SK-N-SH (cell line): Measurements from ENCODE around the gene EPGN. TPM values are rescaled to one million over a fixed set of nuclear protein-coding genes. Genes with fewer than 3 reads are reported as not detected.

Source experiments
- CTCF ChIA-PET: fragments of 300-600, 350-600 bp; formaldehyde crosslinking; extraction: SDS; loops from one replicate; lab custom pipeline; 2021; lab: Yijun Ruan, JAX
- POLR2A ChIA-PET: fragments of 350-600 bp; sonication (Branson Sonifier 250); formaldehyde crosslinking; extraction: SDS; loops from one replicate; lab custom pipeline; 2020; ENCODE audit warnings: antibody characterized with exemption, inconsistent platforms; lab: Yijun Ruan, JAX
- DNase-seq: peaks from one replicate; pipeline ENCODE4 v3.0.0; 2012
- H2AFZ ChIP-seq: fragments of 200-600 bp; sonication (generic); 2 replicates; pipeline ENCODE4 v1.8.1; 2016; ENCODE audit warnings: antibody characterized with exemption, mild to moderate bottlenecking, low read depth
- H3F3A ChIP-seq: fragments of 200-600 bp; sonication (generic); replicated peaks from 2 replicates; pipeline ENCODE3; 2016; ENCODE audit warnings: antibody characterized with exemption, mild to moderate bottlenecking; ENCODE audit not compliant: insufficient read depth
- H3K27ac ChIP-seq, 2 experiments: fragments of 200-500 bp in 1 of 2; fragments of 200-600 bp in 1 of 2; sonication (Bioruptor generic) in 1 of 2; sonication (generic), shearing (Covaris generic) in 1 of 2; 2 replicates each; pipeline versions ENCODE4 v1.5.1 to v1.6.1; 2014 to 2016; ENCODE audit warnings: low read depth in 2 of 2, inconsistent platforms in 1 of 2, low read length in 1 of 2, mild to moderate bottlenecking in 1 of 2, mixed read lengths in 1 of 2
- H3K27me3 ChIP-seq: fragments of 200-600 bp; sonication (generic), shearing (Covaris generic); 2 replicates; pipeline ENCODE4 v1.6.1; 2016; ENCODE audit warnings: mixed run types; ENCODE audit not compliant: insufficient read depth
- H3K36me3 ChIP-seq, 2 experiments: fragments of 200-500 bp in 1 of 2; fragments of 200-600 bp in 1 of 2; sonication (Bioruptor generic) in 1 of 2; sonication (generic) in 1 of 2; replicated peaks in 1 of 2; 2 replicates each; pipeline versions ENCODE3 to v1.5.1; 2014 to 2016; ENCODE audit warnings: low read length in 1 of 2, mild to moderate bottlenecking in 1 of 2; ENCODE audit not compliant: insufficient read depth in 2 of 2, control insufficient read depth in 1 of 2
- H3K4me1 ChIP-seq, 2 experiments: fragments of 200-500 bp in 1 of 2; fragments of 200-600 bp in 1 of 2; sonication (Bioruptor generic) in 1 of 2; sonication (generic), shearing (Covaris generic) in 1 of 2; 2 replicates each; pipeline versions ENCODE4 v1.5.1 to v1.6.1; 2014 to 2016; ENCODE audit warnings: low read depth in 1 of 2, low read length in 1 of 2, mixed run types in 1 of 2; ENCODE audit not compliant: insufficient read depth in 2 of 2, control insufficient read depth in 1 of 2
- H3K4me2 ChIP-seq: fragments of 200-600 bp; sonication (generic), shearing (Covaris generic); 2 replicates; pipeline ENCODE4 v1.6.1; 2017; ENCODE audit warnings: mixed run types
- H3K4me3 ChIP-seq, 2 experiments: fragments of 200-500 bp in 1 of 2; fragments of 200-600 bp in 1 of 2; sonication (Bioruptor generic) in 1 of 2; sonication (generic), shearing (Covaris generic) in 1 of 2; 2 replicates each; pipeline versions ENCODE4 v1.5.1 to v1.8.1; 2014 to 2016; ENCODE audit warnings: low read depth in 2 of 2, inconsistent platforms in 1 of 2, low read length in 1 of 2, mild to moderate bottlenecking in 1 of 2, mixed read lengths in 1 of 2, moderate library complexity in 1 of 2
- H3K79me2 ChIP-seq: fragments of 200-600 bp; sonication (generic); 2 replicates; pipeline ENCODE4 v1.8.1; 2017; ENCODE audit warnings: mild to moderate bottlenecking; ENCODE audit not compliant: insufficient read depth
- H3K9ac ChIP-seq: fragments of 200-600 bp; sonication (generic); 2 replicates; pipeline ENCODE4 v1.6.1; 2017; ENCODE audit warnings: mixed run types
- H3K9me2 ChIP-seq: fragments of 200-600 bp; sonication (generic); 2 replicates; pipeline ENCODE4 v1.6.1; 2017; ENCODE audit warnings: mixed run types
- H3K9me3 ChIP-seq: fragments of 200-600 bp; sonication (generic); 2 replicates; pipeline ENCODE4 v1.6.1; 2017; ENCODE audit warnings: mixed run types, mild to moderate bottlenecking, moderate library complexity
- H4K20me1 ChIP-seq: fragments of 200-600 bp; sonication (generic); 2 replicates; pipeline ENCODE4 v1.6.1; 2017; ENCODE audit warnings: mild to moderate bottlenecking, mixed run types; ENCODE audit not compliant: insufficient read depth
- ELF1 ChIP-seq: IDR thresholded peaks from 2 replicates; pipeline ENCODE4 v1.4.0; 2012
- EP300 ChIP-seq, 2 experiments: IDR thresholded peaks; 2 replicates each; pipeline versions ENCODE4 v1.4.0 to v1.6.1; 2012; ENCODE audit warnings: borderline replicate concordance in 1 of 2, low read depth in 1 of 2, low read length in 1 of 2
- FOSL2 ChIP-seq: IDR thresholded peaks from 2 replicates; pipeline ENCODE4 v1.4.0; 2012; ENCODE audit warnings: low read depth, mild to moderate bottlenecking, moderate library complexity, borderline replicate concordance
- GABPA ChIP-seq: IDR thresholded peaks from 2 replicates; pipeline ENCODE4 v1.4.0; 2012; ENCODE audit warnings: low read depth, mild to moderate bottlenecking
- NRF1 ChIP-seq: IDR thresholded peaks from 2 replicates; pipeline ENCODE4 v1.6.1; 2012; ENCODE audit warnings: low read depth, mild to moderate bottlenecking, low read length
- POLR2AphosphoS5 ChIP-seq: IDR thresholded peaks from 2 replicates; pipeline ENCODE4 v1.6.1; 2012; ENCODE audit warnings: low read depth, low read length
- RAD21 ChIP-seq: IDR thresholded peaks from 2 replicates; pipeline ENCODE4 v1.6.1; 2012; ENCODE audit warnings: mild to moderate bottlenecking, low read length
- RFX5 ChIP-seq: IDR thresholded peaks from 2 replicates; pipeline ENCODE4 v1.6.1; 2012; ENCODE audit warnings: mild to moderate bottlenecking, improper control_type of control experiment, low read length
- SIN3A ChIP-seq: IDR thresholded peaks from 2 replicates; pipeline ENCODE4 v1.6.1; 2012; ENCODE audit warnings: low read depth, mild to moderate bottlenecking, low read length, moderate library complexity, borderline replicate concordance
- TCF12 ChIP-seq: IDR thresholded peaks from 2 replicates; pipeline ENCODE4 v1.4.0; 2012
- YY1 ChIP-seq: IDR thresholded peaks from 2 replicates; pipeline ENCODE4 v1.4.0; 2012; ENCODE audit warnings: low read depth, mild to moderate bottlenecking
- WGBS: methylation state at CpG from one replicate; pipeline ENCODE4 v1.1.6; 2017; ENCODE audit warnings: low lambda C conversion rate; 5-methylcytosine and 5-hydroxymethylcytosine counted together
- polyA plus RNA-seq, 3 experiments: library from polyadenylated mRNA; depleted of rRNA; stranded (reverse); fragments of >200 nt; gene quantifications; 2 replicates each; pipeline ENCODE4 v1.2.3, GENCODE V29; 2012
- TF ChIP-seq, protein P1 (sequence below): IDR thresholded peaks from 2 replicates; pipeline ENCODE4 v1.6.1; 2012; ENCODE audit warnings: mild to moderate bottlenecking, low read depth, low read length, moderate library complexity
- TF ChIP-seq, protein P2 (sequence below): fragments of 200-600 bp; sonication (generic); IDR thresholded peaks from 2 replicates; pipeline ENCODE4 v1.6.1; 2017; ENCODE audit warnings: antibody characterized with exemption, mild to moderate bottlenecking, moderate library complexity

Gene EPGN
- polyA plus RNA-seq, 1 of the 3 experiments (the other 2 are of a cell fraction) = 0.23 TPM

DNA sequence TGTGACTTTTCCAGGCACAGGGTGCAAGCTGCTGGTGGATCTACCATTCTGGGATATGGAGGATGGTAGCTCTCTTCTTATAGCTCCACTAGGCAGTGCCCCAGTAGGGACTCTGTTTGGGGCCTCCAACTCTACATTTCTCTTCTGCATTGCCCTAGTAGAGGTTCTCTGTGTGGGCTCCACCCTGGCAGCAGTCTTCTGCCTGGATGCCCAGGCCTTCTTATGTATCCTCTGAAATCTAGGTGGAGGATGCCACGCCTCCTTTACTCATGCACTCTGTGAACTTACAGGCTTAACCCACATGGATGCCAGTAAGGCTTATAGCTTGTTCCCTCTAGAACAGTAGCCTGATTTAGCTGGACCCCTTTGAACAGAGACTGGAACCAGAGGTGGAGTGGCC lies 35.8 kb downstream of the EPGN start:
- CTCF ChIA-PET = no interaction called here
- no peaks in the 10 kb centered on the region for H4K20me1 ChIP-seq

DNA sequence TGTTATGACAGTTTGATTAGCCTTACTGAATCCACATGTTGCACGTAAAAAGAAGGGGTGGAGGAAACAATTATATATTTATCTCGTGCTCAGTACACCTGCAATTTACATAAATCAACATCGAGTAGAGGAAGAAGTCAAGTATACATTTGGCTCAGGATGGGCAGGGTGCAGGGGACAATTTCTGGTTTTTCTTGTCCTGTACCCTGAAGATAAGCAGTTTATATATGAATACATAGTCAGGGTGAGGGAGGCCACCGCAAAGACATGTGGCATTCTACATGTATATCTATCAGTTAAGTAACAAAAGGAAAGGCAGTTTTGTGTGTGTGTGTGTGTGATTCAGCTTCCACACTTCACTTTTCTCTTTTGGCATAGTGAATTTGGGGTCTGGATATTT lies 45.6 kb downstream of the EPGN start:
- DNase-seq = no peak
- H2AFZ ChIP-seq = no peak overlapping the region
- H3K9me3 ChIP-seq = no peaks in the 10 kb centered on the region
- no peak overlapping the region for H3K4me3 ChIP-seq
- ChIA-PET POLR2A (no interaction called here), CTCF (interaction anchor here (1.0 kb wide), 1 partner anchor 33 kb away, joined by 3 read pairs; no protein-coding TSS in a partner anchor)
- no peaks in the 10 kb centered on the region for H3F3A ChIP-seq
- no peak overlapping the region for H3K4me2 ChIP-seq
- 17% methylated on average over 4 of the region's 4 CpGs for WGBS
- H3K27ac ChIP-seq = no peak overlapping the region
- TF ChIP-seq NRF1 (no peak), FOSL2 (no peak), YY1 (no peak)
- H3K79me2 ChIP-seq = no peaks in the 10 kb centered on the region
- no peaks in the 10 kb centered on the region for H4K20me1 ChIP-seq
- no peaks in the 10 kb centered on the region for H3K9me2 ChIP-seq
- no peaks in the 10 kb centered on the region; the same call in 1 of the 2 replicates for H3K27me3 ChIP-seq
- no peak overlapping the region for H3K9ac ChIP-seq
- H3K4me1 ChIP-seq = no peaks in the 10 kb centered on the region
- H3K36me3 ChIP-seq = no peaks in the 10 kb centered on the region

More for the DNA sequence above, 35.8 kb downstream of the EPGN start:
- no peaks in the 10 kb centered on the region for H3K36me3 ChIP-seq
- H3K79me2 ChIP-seq = no peaks in the 10 kb centered on the region
- POLR2A ChIA-PET = no interaction called here
- TF ChIP-seq, protein P1, sequence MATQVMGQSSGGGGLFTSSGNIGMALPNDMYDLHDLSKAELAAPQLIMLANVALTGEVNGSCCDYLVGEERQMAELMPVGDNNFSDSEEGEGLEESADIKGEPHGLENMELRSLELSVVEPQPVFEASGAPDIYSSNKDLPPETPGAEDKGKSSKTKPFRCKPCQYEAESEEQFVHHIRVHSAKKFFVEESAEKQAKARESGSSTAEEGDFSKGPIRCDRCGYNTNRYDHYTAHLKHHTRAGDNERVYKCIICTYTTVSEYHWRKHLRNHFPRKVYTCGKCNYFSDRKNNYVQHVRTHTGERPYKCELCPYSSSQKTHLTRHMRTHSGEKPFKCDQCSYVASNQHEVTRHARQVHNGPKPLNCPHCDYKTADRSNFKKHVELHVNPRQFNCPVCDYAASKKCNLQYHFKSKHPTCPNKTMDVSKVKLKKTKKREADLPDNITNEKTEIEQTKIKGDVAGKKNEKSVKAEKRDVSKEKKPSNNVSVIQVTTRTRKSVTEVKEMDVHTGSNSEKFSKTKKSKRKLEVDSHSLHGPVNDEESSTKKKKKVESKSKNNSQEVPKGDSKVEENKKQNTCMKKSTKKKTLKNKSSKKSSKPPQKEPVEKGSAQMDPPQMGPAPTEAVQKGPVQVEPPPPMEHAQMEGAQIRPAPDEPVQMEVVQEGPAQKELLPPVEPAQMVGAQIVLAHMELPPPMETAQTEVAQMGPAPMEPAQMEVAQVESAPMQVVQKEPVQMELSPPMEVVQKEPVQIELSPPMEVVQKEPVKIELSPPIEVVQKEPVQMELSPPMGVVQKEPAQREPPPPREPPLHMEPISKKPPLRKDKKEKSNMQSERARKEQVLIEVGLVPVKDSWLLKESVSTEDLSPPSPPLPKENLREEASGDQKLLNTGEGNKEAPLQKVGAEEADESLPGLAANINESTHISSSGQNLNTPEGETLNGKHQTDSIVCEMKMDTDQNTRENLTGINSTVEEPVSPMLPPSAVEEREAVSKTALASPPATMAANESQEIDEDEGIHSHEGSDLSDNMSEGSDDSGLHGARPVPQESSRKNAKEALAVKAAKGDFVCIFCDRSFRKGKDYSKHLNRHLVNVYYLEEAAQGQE = no peak
- TF ChIP-seq POLR2AphosphoS5 (no peak), RFX5 (no peak), FOSL2 (no peak), ELF1 (no peak), SIN3A (no peak), TCF12 (no peak), RAD21 (no peak), EP300 (IDR thresholded peaks at IDR 0.05; ENCODE audit: borderline replicate concordance in 1 of 2, low read depth in 1 of 2, low read length in 1 of 2) (no peak), GABPA (no peak)
- TF ChIP-seq, protein P2, sequence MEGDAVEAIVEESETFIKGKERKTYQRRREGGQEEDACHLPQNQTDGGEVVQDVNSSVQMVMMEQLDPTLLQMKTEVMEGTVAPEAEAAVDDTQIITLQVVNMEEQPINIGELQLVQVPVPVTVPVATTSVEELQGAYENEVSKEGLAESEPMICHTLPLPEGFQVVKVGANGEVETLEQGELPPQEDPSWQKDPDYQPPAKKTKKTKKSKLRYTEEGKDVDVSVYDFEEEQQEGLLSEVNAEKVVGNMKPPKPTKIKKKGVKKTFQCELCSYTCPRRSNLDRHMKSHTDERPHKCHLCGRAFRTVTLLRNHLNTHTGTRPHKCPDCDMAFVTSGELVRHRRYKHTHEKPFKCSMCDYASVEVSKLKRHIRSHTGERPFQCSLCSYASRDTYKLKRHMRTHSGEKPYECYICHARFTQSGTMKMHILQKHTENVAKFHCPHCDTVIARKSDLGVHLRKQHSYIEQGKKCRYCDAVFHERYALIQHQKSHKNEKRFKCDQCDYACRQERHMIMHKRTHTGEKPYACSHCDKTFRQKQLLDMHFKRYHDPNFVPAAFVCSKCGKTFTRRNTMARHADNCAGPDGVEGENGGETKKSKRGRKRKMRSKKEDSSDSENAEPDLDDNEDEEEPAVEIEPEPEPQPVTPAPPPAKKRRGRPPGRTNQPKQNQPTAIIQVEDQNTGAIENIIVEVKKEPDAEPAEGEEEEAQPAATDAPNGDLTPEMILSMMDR = no peak
- no peaks in the 10 kb centered on the region for H3F3A ChIP-seq
- no peaks in the 10 kb centered on the region; the same call in 1 of the 2 replicates for H3K27me3 ChIP-seq
- H3K9ac ChIP-seq = no peak overlapping the region
- no peak overlapping the region for H3K4me3 ChIP-seq
- H3K27ac ChIP-seq = no peak overlapping the region
- no peaks in the 10 kb centered on the region for H3K9me3 ChIP-seq
- WGBS = 0% methylated on average over 1 of the region's 1 CpG
- no peak for DNase-seq
- H2AFZ ChIP-seq = no peak overlapping the region
- H3K4me2 ChIP-seq = no peak overlapping the region
- no peaks in the 10 kb centered on the region for H3K4me1 ChIP-seq
- no peaks in the 10 kb centered on the region for H3K9me2 ChIP-seq
